Measurements from ENCODE around the gene PCBP2.

DNA sequence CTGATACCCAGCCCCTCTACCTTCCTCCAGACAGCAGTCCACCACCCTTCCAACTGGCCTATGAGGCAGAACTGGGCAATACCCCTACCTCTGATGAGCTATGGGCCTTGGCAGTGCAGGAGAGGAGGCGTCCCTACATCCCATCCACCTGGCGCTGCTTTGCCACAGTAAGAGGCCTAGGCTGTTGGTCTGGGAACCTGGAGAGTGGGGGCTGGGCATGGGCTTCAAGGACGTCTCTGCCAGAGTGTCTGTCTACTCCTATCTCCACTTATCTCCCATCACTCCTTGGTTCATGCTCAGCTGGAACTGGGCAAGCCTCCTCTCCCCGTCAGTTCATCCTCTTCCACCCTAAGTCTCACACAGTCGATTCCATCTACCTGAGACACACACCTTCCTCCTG is 21.8 kb upstream of the PCBP2 start:
- TF ChIP-seq, protein P1, sequence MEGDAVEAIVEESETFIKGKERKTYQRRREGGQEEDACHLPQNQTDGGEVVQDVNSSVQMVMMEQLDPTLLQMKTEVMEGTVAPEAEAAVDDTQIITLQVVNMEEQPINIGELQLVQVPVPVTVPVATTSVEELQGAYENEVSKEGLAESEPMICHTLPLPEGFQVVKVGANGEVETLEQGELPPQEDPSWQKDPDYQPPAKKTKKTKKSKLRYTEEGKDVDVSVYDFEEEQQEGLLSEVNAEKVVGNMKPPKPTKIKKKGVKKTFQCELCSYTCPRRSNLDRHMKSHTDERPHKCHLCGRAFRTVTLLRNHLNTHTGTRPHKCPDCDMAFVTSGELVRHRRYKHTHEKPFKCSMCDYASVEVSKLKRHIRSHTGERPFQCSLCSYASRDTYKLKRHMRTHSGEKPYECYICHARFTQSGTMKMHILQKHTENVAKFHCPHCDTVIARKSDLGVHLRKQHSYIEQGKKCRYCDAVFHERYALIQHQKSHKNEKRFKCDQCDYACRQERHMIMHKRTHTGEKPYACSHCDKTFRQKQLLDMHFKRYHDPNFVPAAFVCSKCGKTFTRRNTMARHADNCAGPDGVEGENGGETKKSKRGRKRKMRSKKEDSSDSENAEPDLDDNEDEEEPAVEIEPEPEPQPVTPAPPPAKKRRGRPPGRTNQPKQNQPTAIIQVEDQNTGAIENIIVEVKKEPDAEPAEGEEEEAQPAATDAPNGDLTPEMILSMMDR (IDR thresholded peaks at IDR 0.05; ENCODE audit: low read depth, low read length): no peak
- TF ChIP-seq POLR2A (IDR thresholded peaks at IDR 0.05; ENCODE audit: extremely low read depth, insufficient read length): no peak
- TF ChIP-seq, protein P2, sequence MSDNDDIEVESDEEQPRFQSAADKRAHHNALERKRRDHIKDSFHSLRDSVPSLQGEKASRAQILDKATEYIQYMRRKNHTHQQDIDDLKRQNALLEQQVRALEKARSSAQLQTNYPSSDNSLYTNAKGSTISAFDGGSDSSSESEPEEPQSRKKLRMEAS (IDR thresholded peaks at IDR 0.05; ENCODE audit: low read depth, low read length): no peak

All from NB4 (cell line).